Osteocyte (in vitro differentiated cells): ENCODE measurements around the gene GIMAP5. TPM values are rescaled to one million over a fixed set of nuclear protein-coding genes. Genes with fewer than 3 reads are reported as not detected.

Source experiments
- DNase-seq: peaks from one replicate; pipeline ENCODE4 v3.0.0; 2021; ENCODE audit warnings: mixed read lengths; ENCODE audit not compliant: unreplicated experiment; ENCODE audit errors: extremely low spot score
- H3K27ac Mint-ChIP-seq: one replicate; pipeline ENCODE4 v1.8.0; 2021; ENCODE audit warnings: mild to moderate bottlenecking, mixed read lengths; ENCODE audit not compliant: unreplicated experiment
- H3K27me3 Mint-ChIP-seq: one replicate; pipeline ENCODE4 v1.8.0; 2021; ENCODE audit warnings: mixed read lengths; ENCODE audit not compliant: unreplicated experiment
- H3K36me3 Mint-ChIP-seq: one replicate; pipeline ENCODE4 v1.8.0; 2021; ENCODE audit warnings: mixed read lengths; ENCODE audit not compliant: unreplicated experiment
- H3K4me1 Mint-ChIP-seq: one replicate; pipeline ENCODE4 v1.8.0; 2021; ENCODE audit warnings: mixed read lengths; ENCODE audit not compliant: unreplicated experiment
- H3K4me3 Mint-ChIP-seq: one replicate; pipeline ENCODE4 v1.8.0; 2021; ENCODE audit warnings: mild to moderate bottlenecking, moderate library complexity, mixed read lengths; ENCODE audit not compliant: unreplicated experiment
- H3K9me3 Mint-ChIP-seq: one replicate; pipeline ENCODE4 v1.8.0; 2021; ENCODE audit warnings: mixed read lengths; ENCODE audit not compliant: unreplicated experiment
- CTCF ChIP-seq: fragments of 200-600 bp; sonication (generic); IDR thresholded peaks from 2 replicates; pipeline ENCODE4 v1.5.0; 2021; ENCODE audit warnings: antibody characterized with exemption, mild to moderate bottlenecking, moderate library complexity
- total RNA-seq: library from RNA; stranded (reverse); gene quantifications from 2 replicates; pipeline ENCODE4 v1.2.1, GENCODE V29; 2021

Gene GIMAP5
- total RNA-seq, 1 donor from 2014 or later: not detected

GRCh38 chr7:150734254-150734653 lies 3.0 kb upstream of the GIMAP5 start:
- Mint-ChIP-seq H3K27me3 (no peaks in the 10 kb centered on the region), H3K4me1 (no peaks in the 10 kb centered on the region), H3K4me3 (no peak overlapping the region), H3K9me3 (no peaks in the 10 kb centered on the region), H3K27ac (no peak overlapping the region), H3K36me3 (no peaks in the 10 kb centered on the region)
- no peak for TF ChIP-seq CTCF
- DNase-seq: no peak

GRCh38 chr7:150735596-150736358 lies 1.4 kb upstream of the GIMAP5 start:
- TF ChIP-seq CTCF: no peak
- H3K9me3 Mint-ChIP-seq: no peaks in the 10 kb centered on the region
- H3K36me3 Mint-ChIP-seq: no peaks in the 10 kb centered on the region
- H3K27me3 Mint-ChIP-seq: no peaks in the 10 kb centered on the region
- H3K4me1 Mint-ChIP-seq: no peaks in the 10 kb centered on the region
- DNase-seq: no peak
- no peak overlapping the region for H3K27ac Mint-ChIP-seq
- no peak overlapping the region for H3K4me3 Mint-ChIP-seq

- Mint-ChIP-seq H3K4me1 (no peaks in the 10 kb centered on the region), H3K9me3 (no peaks in the 10 kb centered on the region), H3K36me3 (no peaks in the 10 kb centered on the region), H3K27me3 (no peaks in the 10 kb centered on the region), H3K27ac (no peak overlapping the region), H3K4me3 (no peak overlapping the region)
- TF ChIP-seq CTCF: no peak
- DNase-seq: no peak
Measured at GRCh38 chr7:150736864-150737263, 354 bp upstream of the GIMAP5 start.

- H3K27ac Mint-ChIP-seq: no peak overlapping the region
- no peaks in the 10 kb centered on the region for H3K27me3 Mint-ChIP-seq
- no peak for TF ChIP-seq CTCF
- H3K4me1 Mint-ChIP-seq: no peaks in the 10 kb centered on the region
- H3K9me3 Mint-ChIP-seq: no peaks in the 10 kb centered on the region
- no peaks in the 10 kb centered on the region for H3K36me3 Mint-ChIP-seq
- DNase-seq: no peak
- H3K4me3 Mint-ChIP-seq: no peak overlapping the region
Measured at GRCh38 chr7:150738092-150738491, 874 bp downstream of the GIMAP5 start.

- Mint-ChIP-seq H3K4me1 (no peaks in the 10 kb centered on the region), H3K27ac (no peak overlapping the region), H3K4me3 (no peak overlapping the region), H3K36me3 (no peaks in the 10 kb centered on the region), H3K9me3 (no peaks in the 10 kb centered on the region), H3K27me3 (no peaks in the 10 kb centered on the region)
- DNase-seq: no peak
- TF ChIP-seq CTCF: no peak
Measured at GRCh38 chr7:150738591-150739001, 1.4 kb downstream of the GIMAP5 start.
